Measurements from ENCODE around the gene RPUSD4. TPM values are rescaled to one million over a fixed set of nuclear protein-coding genes. Genes with fewer than 3 reads are reported as not detected.

The RPUSD4 gene, protein sequence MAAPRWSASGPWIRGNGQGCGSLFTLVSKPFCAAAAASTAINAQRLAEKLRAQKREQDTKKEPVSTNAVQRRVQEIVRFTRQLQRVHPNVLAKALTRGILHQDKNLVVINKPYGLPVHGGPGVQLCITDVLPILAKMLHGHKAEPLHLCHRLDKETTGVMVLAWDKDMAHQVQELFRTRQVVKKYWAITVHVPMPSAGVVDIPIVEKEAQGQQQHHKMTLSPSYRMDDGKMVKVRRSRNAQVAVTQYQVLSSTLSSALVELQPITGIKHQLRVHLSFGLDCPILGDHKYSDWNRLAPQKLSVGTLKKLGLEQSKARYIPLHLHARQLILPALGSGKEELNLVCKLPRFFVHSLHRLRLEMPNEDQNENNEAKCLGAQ
- total RNA-seq (48.8 and 50.4 TPM in 2 replicates), polyA plus RNA-seq (24.5 and 31.4 TPM in 2 replicates), polyA minus RNA-seq (23.3 and 31.3 TPM in 2 replicates)
- total RNA-seq (2013): 24.6 TPM

DNA sequence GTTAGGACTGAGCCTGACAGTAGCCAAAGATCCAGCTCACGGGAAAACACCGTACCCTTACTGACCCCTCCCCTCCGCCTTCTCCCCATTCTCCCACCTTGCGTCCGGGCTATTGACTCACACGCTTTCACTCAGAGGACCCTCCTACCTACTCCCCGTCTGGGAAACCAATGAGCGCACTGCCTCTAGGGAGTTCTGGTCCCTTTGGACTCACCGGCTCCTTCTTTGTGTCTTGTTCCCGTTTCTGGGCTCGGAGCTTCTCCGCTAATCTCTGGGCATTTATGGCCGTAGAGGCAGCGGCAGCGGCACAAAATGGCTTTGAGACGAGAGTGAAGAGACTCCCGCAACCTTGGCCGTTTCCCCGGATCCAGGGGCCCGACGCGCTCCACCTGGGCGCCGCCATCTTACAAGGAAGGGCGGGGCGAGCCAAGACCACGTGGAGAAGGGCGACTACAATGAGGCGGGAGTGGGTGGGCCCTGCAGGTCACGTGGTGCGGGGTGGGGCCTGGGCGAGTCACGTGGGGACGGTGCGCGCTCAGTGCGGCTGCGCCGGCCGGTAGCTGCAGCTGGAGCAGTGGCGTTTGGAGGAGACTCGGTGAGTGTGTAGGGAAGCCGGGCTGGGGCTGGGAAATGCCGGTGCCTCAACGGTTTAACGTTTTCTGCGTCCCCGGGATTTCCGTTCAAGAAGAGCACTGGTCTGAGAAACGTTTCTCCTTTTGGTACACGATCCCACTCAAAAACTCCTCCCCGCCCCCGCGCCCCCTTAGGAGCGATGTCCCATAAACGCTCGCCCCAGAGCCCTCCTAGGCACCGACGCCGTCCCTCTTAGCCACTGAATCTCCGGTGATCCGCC lies at the start of gene RPUSD4, which contains the start of gene FAM118B:
RPUSD4 (minus strand) TSS at position 415 of the 853 bp plus-strand sequence; CDS start at position 403, 12 bp downstream.
FAM118B (plus strand) TSS at position 547 of the 853 bp plus-strand sequence. CDS start 23,220 bp downstream, outside the sequence.
- peaks cover 16 to 18% of the 10 kb centered on the region in 2 donors for H3K4me1 ChIP-seq (ENCODE audit: control insufficient read depth in 2 of 2, insufficient read depth in 2 of 2, low read length in 2 of 2)
- WGBS (ENCODE audit: insufficient coverage): under 1% methylated on average over 60 of the region's 62 CpGs
- H4K20me1 ChIP-seq (ENCODE audit: control insufficient read depth, insufficient read depth, low read length, poor library complexity, severe bottlenecking): no peaks in the 10 kb centered on the region
- ChIA-PET POLR2A (interaction anchor here (1.0 to 1.1 kb wide), 2 partner anchors 57 to 324 kb away, joined by 3 to 4 read pairs; partner anchors contain the start of genes FOXRED1, HYLS1 and SRPRA), CTCF (no interaction called here)
- H3K27ac ChIP-seq (ENCODE audit: low read length in 2 of 2): peak within 1 kb of the TSS; percentile 72 to 86
- Mint-ChIP-seq H3K4me3 (peak within 1 kb of the TSS; percentile 99), H3K4me1 (peaks cover 29% of the 10 kb centered on the region), H3K27ac (peak within 1 kb of the TSS; percentile 95), H3K9me3 (ENCODE audit: insufficient read depth) (no peaks in the 10 kb centered on the region), H3K27me3 (no peaks in the 10 kb centered on the region)
- no peaks in the 10 kb centered on the region for H3K9me3 ChIP-seq (ENCODE audit: control extremely low read depth in 1 of 3, control insufficient read depth in 2 of 3, insufficient read depth in 1 of 3, low read length in 2 of 3)
- peak within 1 kb of the TSS; percentile 100 for H2AFZ ChIP-seq (ENCODE audit: insufficient read depth, low read depth, low read length, poor library complexity, severe bottlenecking)
- DNase-seq (peak; percentile 97), ATAC-seq (ENCODE audit: low read depth) (peak; percentile 96)
- intact Hi-C loops (cut with micrococcal nuclease): loop anchor here (1.0 to 2.0 kb wide), 8 partner anchors 58 to 619 kb away; partner anchors contain the start of genes CDON, CHEK1, DCPS and FOXRED1
- no peaks in the 10 kb centered on the region for H3K27me3 ChIP-seq (replicated peaks in 1 of 4; ENCODE audit: control extremely low read depth in 1 of 4, control insufficient read depth in 3 of 4, insufficient read depth in 4 of 4, low read length in 3 of 4)
- peaks cover 63% of the 10 kb centered on the region for H3K79me2 ChIP-seq (ENCODE audit: control insufficient read depth, insufficient read depth, low read length)
- H3K36me3 ChIP-seq (replicated peaks in 1 of 2; ENCODE audit: control extremely low read depth in 1 of 2, control insufficient read depth in 1 of 2, extremely low read depth in 1 of 2, insufficient read depth in 2 of 2, low read length in 1 of 2): peaks cover 2 to 23% of the 10 kb centered on the region in 2 experiments
- peak within 1 kb of the TSS; percentile 92 for H3K4me2 ChIP-seq (replicated peaks; ENCODE audit: low read depth, low read length, poor library complexity, severe bottlenecking)
- peak within 1 kb of the TSS; percentile 89 to 100 (median 99) for H3K4me3 ChIP-seq (ENCODE audit: control extremely low read depth in 1 of 5, extremely low read depth in 1 of 5, insufficient read depth in 1 of 5, low read depth in 2 of 5, low read length in 4 of 5)
- H3K9ac ChIP-seq (ENCODE audit: low read length): peak within 1 kb of the TSS; percentile 98
- TF ChIP-seq, protein P1, sequence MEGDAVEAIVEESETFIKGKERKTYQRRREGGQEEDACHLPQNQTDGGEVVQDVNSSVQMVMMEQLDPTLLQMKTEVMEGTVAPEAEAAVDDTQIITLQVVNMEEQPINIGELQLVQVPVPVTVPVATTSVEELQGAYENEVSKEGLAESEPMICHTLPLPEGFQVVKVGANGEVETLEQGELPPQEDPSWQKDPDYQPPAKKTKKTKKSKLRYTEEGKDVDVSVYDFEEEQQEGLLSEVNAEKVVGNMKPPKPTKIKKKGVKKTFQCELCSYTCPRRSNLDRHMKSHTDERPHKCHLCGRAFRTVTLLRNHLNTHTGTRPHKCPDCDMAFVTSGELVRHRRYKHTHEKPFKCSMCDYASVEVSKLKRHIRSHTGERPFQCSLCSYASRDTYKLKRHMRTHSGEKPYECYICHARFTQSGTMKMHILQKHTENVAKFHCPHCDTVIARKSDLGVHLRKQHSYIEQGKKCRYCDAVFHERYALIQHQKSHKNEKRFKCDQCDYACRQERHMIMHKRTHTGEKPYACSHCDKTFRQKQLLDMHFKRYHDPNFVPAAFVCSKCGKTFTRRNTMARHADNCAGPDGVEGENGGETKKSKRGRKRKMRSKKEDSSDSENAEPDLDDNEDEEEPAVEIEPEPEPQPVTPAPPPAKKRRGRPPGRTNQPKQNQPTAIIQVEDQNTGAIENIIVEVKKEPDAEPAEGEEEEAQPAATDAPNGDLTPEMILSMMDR (IDR thresholded peaks at IDR 0.05): no peak
- no peak for TF ChIP-seq EZH2 (IDR thresholded peaks at IDR 0.05; ENCODE audit: borderline replicate concordance, insufficient read depth, low read depth, low read length, poor library complexity, severe bottlenecking)

Measured in B cell (primary cell).